ENCODE data around the gene ADGRV1.
"Not testable (repeated sequence)": the region's sequence is repeated elsewhere in the genome, so short reads cannot be mapped to it uniquely, and the experiment has no call there.

Gene ADGRV1

DNA sequence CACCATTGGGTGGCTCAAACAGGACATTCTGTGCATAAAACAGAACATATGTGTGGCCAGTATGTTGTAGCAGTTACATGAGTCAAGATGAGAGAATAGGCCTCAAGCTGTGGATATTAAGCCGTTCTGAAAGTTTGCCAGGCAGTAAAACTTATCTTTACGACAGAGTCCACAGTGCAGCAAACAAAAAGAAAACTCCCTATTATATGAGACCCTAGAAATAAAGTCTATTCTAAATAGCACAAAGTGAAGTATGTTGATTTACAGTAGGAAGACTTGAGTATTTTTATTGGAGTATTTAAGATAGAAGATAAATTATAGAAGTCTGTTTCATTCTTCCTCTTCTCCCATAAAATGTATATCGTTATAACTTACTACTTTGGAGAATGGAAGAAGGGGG is 271.5 kb downstream of the ADGRV1 start:
- no peak for DNase-seq (ENCODE audit: low read depth)
- no peak for TF ChIP-seq CTCF (conservative IDR thresholded peaks at IDR 0.05; ENCODE audit: low read depth, low read length)
- no peak overlapping the region for H3K4me3 ChIP-seq (ENCODE audit: low read depth, low read length)

- no peak for DNase-seq (ENCODE audit: low read depth)
- no peak overlapping the region for H3K4me3 ChIP-seq (ENCODE audit: low read depth, low read length)
- TF ChIP-seq CTCF (conservative IDR thresholded peaks at IDR 0.05; ENCODE audit: low read depth, low read length), result no peak
These were observed 275.2 kb downstream of the ADGRV1 start for GRCh38 chr5:90833753-90834152.

GRCh38 chr5:90834711-90835110 is 276.1 kb downstream of the ADGRV1 start:
- DNase-seq (ENCODE audit: low read depth), result no peak
- TF ChIP-seq CTCF (conservative IDR thresholded peaks at IDR 0.05; ENCODE audit: low read depth, low read length), result no peak
- H3K4me3 ChIP-seq (ENCODE audit: low read depth, low read length), result no peak overlapping the region

DNA sequence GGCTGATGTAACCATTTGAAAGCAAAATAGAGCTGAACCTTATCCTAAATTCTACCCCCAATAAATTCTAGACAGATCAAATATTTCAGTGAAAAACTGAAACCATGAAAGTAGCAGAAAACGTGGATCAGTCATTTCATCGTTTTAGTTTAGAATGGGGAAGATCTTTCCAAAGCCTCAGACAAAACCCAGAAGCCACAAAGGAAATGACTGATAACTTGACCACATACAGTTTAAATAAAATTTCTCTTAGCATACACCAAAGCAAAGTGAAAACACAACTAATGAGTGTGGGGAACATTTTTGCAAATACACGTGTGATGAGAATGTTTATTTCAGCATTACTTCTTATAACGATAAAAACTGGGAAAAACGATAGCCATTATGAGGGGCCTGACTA is 284.8 kb downstream of the ADGRV1 start:
- TF ChIP-seq CTCF (conservative IDR thresholded peaks at IDR 0.05; ENCODE audit: low read depth, low read length), result no peak
- no peak for DNase-seq (ENCODE audit: low read depth)
- no peak overlapping the region for H3K4me3 ChIP-seq (ENCODE audit: low read depth, low read length)

DNA sequence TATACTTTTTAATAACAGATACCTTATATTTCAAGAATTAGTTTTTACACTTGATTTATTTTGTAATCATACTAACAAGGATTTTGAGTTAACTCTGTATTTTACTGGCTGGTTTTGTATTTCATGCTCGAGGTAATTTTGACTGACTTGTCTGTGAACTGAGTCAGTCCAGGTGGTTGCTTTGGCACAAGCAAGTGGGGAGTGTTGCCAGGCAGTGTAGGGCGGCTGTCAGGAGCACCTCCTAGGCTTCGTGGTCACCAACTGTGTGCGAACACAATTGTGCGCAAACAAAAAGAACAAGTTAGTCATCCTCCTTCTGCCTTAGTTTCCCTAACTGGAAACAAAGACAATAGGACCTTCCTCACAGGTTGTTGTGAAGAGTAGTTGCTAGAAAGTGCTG is 286.3 kb downstream of the ADGRV1 start:
- TF ChIP-seq CTCF (conservative IDR thresholded peaks at IDR 0.05; ENCODE audit: low read depth, low read length), result no peak

DNA sequence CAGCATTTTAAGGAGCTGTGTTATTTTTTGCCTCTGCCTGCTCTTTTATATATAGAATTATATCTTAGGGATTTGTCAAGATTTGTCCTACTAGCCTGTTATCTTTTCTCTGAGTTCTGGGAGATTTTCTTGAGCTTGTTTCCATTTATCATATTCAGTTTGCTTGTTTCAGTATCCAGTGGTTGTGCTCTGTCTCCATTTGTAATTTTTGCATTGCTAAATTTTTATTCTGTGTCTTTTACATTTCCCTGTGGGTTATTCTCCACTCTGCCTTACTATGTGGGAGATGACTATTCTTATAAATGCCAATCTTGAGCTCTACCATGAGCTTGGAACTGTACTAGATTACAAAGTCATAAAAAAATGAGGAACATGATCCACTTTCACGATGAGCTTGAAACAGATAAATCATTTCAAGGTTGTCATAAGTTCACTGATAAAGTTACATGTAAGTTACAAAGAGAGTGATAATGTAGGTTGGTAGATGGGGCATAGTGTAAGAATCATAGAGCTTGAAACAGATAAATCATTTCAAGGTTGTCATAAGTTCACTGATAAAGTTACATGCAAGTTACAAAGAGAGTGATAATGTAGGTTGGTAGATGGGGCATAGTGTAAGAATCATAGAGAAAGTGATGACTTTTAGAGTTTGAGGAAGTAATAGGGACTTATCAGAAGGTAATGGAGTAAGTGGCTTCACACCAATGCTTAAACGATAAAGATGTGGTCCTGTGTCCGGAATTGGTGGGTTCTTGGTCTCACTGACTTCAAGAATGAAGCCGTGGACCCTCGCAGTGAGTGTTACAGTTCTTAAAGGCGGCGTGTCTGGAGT is 287.3 kb downstream of the ADGRV1 start:
- TF ChIP-seq CTCF (conservative IDR thresholded peaks at IDR 0.05; ENCODE audit: low read depth, low read length), result no peak
- no peak for DNase-seq (ENCODE audit: low read depth)
- H3K4me3 ChIP-seq (ENCODE audit: low read depth, low read length), result no peak overlapping the region

More for the DNA sequence above, 286.3 kb downstream of the ADGRV1 start:
- DNase-seq (ENCODE audit: low read depth), result no peak
- no peak overlapping the region for H3K4me3 ChIP-seq (ENCODE audit: low read depth, low read length)

DNA sequence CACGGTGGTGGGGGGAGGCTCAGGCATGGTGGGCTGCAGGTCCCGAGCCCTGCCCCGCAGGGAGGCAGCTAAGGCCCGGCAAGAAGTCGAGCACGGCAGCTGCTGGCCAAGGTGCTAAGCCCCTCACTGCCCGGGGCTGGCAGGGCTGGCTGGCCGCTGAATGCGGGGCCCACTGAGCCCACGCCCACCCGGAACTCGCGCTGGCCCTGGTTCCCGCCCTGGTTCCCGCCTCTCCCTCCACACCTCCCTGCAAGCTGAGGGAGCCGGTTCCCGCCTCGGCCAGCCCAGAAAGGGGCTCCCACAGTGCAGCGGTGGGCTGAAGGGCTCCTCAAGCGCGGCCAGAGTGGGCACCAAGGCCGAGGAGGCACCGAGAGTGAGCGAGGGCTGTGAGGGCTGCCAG is 289.0 kb downstream of the ADGRV1 start:
- not testable (repeated sequence) for H3K4me3 ChIP-seq (ENCODE audit: low read depth, low read length); DNase-seq (ENCODE audit: low read depth)

Measured in choroid plexus epithelial cell (primary cell).